IPS-18c (cell line): Measurements from ENCODE around the gene TNS1.
"Not testable (repeated sequence)": the region's sequence is repeated elsewhere in the genome, so short reads cannot be mapped to it uniquely, and the experiment has no call there.

ENCODE experiments used
- H3K4me3 ChIP-seq: 2 replicates; pipeline ENCODE4 v1.7.0; 2013; ENCODE audit warnings: low read depth, mild to moderate bottlenecking, low read length, moderate library complexity; ENCODE audit not compliant: insufficient read depth
- H3K9me3 ChIP-seq: one replicate; pipeline ENCODE4 v1.6.1; 2013; ENCODE audit warnings: mild to moderate bottlenecking, low read length, moderate library complexity; ENCODE audit not compliant: control insufficient read depth, insufficient read depth

TNS1 gene

DNA sequence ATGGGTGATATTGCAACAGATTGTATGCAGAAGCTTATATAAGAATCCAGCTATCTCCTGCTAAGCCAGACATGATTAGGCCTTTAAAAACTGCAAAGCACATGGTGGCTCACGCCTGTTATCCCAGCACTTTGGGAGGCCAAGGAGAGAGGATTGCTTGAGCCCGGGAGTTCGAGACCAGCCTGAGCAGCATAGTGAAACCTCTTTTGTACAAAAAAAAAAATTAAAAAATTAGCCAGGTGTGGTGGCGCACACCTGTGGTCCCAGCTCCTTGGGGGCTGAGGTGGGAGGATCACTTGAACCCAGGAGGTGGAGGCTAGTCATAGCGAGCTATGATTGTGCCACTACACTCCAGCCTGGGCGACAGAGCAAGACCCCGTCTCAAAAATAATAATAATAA lies 204.6 kb downstream of the TNS1 start:
- Histone ChIP-seq H3K9me3 (no peaks in the 10 kb centered on the region), H3K4me3 (no peak overlapping the region)

DNA sequence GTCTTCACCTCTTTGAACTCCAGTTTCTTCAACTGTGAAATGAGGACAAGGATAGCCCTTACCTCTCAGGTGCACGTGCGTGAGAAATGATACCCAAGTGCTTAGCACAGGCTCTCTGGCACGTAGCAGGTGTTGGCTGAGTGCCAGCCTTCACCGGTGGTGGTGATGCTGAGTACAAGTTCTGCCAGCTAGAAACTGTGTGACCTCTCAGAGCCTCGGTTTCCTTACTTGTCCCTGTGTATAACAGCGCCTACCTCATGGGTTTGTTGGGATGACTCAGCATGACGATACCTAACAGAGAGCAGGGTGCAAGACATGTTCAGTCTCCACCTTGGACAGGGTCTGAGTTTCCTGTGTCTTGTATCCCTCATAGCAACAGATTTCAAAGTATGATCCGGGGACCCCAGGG lies 205.1 kb downstream of the TNS1 start:
- no peaks in the 10 kb centered on the region for H3K9me3 ChIP-seq
- no peak overlapping the region for H3K4me3 ChIP-seq

DNA sequence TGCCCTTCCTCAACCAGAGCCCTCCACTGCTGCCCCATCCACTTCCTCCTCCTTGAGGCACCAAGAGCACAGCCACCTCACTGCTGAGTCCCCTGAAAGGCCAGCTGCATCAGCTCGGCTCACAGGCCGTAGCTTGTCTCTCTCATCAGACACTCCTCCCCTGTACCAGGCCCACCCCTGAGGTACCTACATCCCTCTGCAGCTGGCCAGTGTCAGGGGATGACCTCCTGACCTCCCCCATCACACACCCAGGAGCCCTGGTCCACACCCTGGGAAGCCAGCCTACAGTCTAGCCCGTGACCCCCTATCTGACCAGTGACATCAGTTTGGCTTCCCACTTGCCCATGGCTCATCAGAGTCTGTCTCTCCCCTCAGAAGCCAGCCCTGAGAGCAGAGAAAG lies 205.6 kb downstream of the TNS1 start:
- Histone ChIP-seq H3K9me3 (no peaks in the 10 kb centered on the region), H3K4me3 (no peak overlapping the region)

DNA sequence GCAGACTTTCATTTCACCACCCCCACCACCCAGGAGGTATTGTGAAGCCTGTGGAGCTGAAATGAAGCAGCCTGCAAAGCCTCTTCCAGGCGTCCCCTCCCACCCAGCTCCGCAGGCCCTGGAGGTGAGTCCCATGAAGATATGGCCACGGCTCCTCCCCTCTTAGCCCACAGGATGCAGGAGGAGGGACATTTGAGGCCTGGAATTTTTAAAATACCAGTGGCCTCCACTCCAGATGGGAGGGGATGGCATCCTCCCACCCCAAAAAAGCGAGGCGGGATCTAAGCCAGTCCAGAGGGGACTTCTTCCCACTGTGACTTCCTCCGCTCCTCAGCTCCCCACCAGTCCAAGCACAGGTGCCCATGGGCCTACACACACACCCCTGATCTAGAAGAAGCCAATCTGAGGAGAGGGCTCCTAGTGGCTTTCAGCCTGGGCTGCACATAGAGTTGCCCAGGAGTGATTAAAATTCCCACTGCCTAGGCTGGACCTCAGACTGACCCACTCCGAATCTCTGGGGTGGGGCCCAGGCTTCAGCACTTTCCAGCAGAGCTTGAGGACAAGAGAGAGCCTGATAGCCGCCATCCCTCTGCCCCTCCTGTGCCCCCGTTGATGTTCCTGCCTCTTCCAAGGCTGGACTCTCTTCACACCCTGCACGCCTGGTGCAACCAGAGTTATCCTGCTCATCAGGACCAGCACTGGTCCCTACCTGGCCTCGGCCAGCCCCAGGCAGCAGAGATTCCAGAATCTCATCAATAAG lies 206.9 kb downstream of the TNS1 start:
- no peaks in the 10 kb centered on the region for H3K9me3 ChIP-seq
- no peak overlapping the region for H3K4me3 ChIP-seq

DNA sequence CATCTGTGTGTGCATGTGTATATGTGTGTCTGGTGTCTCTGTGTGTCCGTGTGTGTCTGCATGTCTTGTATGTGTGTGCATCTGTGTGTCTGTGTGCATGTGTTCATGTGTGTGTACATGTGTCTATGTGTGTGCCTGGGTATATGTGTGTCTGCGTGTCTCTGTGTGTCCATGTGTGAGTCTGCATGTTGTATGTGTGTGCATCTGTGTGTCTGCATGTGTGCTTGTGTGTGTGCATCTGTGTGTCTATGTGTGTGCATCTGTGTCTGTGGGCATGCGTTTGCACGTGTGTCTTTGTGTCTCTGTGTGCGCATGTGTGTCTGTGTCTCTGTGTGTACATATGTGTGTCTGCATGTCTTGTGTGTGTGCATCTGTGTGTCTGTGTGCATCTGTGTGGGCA lies 207.7 kb downstream of the TNS1 start:
- Histone ChIP-seq H3K4me3 (no peak overlapping the region), H3K9me3 (no peaks in the 10 kb centered on the region)

DNA sequence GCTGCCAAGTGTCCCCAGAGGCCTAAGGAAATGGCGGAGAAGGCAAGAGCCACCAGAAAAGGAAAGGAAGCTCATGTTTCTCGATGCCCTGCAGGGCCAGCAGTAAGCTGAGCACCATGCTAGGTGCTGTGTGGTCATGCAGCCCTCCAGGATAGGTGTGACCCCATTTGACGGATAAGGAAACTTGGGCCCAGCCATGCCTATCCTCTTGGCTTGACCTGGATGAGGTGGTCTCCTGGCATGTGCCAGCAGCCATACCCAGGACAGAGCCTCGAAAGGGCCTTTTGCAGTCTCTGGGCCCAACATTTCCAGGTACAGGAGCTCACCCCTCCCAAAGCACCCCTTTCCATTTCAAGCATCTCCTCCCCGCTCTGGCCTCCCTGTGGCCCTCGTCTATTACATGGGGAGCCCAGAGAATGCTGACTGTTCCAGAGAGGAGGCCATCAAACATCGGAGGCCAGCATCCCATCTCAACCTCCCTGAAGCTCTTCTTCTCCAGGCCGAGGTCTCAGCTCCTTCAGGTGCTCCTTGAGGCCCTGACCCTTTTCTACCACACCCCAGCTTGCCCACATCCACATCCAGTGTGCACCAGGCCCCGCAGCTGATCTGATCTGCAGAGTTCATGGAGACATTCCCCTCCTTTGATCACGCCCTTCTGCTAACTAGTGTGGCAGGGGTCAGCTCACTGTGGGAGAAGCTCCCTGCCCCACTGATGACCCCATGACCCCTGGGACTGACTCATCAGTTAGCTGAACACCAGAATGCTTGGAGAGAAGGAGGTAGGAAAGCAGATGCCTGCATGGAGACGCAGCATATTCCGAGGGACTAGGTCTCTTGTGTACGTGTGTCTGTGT lies 208.4 kb downstream of the TNS1 start:
- H3K9me3 ChIP-seq = no peaks in the 10 kb centered on the region
- no peak overlapping the region for H3K4me3 ChIP-seq

DNA sequence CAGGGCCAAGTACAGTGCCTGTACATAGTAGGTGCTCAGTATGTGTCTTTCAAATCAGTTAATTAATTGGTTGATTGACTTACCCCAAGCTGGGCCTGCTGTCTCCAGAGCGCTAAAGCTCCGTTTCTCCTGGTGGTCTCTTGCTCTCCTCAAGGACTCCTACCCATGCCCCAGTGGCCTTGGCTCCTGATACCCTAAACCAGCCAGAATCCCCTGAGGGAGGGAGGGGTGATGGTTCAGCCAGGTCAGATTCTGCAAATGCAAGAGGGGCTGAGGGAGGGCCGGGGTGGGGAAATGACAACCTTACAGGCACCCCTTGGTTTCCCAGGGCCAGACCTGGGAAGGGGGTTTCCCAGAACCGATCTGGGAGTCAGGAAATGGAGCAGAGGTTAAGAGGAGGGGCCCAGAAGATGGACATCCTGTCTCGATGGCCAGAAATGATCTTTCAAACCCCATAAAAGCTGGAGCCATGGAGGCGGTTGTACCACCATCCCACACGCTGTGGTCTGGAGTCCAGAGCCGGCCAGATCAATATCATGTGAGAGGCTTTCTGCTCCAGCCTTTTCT lies 209.1 kb downstream of the TNS1 start:
- Histone ChIP-seq H3K9me3 (no peaks in the 10 kb centered on the region), H3K4me3 (no peak overlapping the region)

DNA sequence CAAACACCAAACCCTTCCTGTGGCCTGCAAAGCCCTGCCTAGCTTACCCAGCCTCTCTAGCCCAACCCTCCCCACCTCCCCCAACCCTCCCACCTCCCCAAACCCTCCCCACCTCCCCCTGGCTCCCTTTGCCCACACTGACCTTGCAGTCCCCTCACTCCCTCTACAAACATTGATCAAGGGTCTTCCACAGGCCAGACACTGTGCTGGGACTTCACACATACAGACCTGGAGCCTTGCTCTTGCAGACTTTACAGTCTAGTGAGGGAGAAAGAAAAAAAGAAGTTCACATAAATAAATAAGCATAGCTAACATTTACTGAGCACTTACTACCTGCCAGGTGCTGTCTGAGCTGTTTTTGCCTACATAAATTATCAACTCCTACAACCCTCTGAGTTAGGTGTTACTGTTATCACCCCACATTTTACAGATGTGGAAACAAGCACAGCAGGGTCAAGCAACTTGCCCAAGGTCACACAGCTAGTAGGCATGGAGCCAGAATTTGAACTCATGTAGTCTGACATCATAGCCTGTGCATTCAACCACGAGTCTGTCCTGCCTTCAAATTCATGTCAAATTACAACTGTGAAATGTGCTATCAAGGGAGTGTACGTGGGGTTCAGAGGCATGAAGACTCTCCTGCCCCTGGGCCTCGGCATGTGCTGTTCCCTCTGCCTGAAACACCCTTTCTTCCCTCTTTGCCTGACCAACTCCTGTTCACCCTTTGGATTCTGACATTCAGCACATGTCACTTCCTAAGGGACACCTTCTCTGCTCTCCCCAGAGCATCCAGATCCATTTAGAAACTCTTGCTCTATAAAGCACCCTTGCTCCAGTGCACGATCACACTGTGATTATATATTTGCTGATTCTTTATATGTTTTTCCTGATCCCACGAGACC lies 209.9 kb downstream of the TNS1 start:
- H3K4me3 ChIP-seq = no peak overlapping the region
- H3K9me3 ChIP-seq = no peaks in the 10 kb centered on the region

DNA sequence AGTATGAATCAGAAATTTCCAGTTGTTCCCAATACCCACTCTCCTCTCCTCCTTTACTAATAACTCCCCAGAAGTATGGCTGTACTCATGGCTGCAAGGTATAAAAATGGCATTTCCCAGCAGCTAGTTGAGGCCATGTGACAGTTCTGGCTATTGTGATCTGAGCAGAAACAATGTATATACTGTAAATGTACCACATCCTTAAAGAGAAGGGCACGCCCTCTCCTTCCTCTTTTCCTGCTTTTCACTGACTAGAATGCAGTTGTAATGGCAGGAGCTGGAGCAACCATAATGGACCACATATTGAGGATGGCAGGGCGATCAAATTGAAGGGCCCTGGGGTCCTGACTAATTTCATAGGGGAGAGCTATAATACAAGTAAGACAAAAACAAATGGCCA lies 211.2 kb downstream of the TNS1 start:
- Histone ChIP-seq H3K4me3 (no peak overlapping the region), H3K9me3 (no peaks in the 10 kb centered on the region)

DNA sequence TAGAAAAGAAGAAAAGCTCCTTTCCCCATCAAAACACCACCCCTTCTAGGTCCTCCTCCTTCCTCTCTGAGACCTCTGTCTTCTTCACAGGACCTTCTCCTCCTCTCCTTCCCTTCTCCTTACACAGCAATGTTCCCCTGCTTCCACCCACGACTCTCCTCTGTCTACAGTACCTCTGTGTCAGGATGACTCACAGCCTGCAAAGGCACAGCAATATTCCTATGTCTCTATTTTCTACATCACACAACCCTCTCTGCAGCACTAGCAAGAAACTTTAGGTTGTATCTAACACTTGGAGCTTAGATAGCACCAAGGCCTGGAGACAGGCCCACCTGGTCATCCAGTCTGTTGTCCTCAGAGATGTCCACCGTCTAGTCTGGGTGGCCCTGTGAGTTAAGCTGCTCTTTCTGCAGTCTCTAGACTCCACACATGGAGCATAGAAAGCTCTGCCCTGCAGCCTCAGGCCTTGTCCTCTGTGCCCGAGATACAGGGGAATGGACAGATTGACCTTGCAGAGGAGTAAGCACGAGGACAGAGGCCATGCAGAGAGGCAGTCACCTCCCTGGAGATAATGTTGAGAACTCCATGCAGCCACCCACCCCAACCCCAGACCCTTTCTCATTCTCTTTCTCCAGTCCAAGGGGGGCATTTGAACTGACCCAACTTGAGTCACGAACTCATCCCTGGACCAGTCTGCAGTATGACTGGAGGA lies 212.0 kb downstream of the TNS1 start:
- H3K4me3 ChIP-seq = no peak overlapping the region
- H3K9me3 ChIP-seq = no peaks in the 10 kb centered on the region

DNA sequence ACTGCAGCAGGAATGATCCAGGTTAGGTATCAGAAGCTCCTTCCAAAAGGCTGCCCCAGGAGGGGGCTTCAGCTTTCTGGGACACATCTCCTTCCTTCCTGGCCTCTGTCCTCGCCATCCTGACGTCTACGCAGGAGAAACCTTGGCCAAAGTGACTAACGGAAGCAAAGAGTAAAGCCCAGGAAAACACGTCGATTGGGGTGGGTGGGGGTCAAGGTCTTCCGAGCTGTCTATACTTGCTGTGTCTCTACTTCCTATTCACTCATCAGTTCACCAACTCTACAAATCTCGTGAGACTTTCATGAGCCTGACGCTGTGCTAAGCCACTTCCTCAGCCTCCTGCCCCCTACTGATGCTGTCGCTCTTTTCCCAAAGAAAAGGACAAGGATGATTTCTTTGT lies 212.6 kb downstream of the TNS1 start:
- H3K4me3 ChIP-seq = no peak overlapping the region
- no peaks in the 10 kb centered on the region for H3K9me3 ChIP-seq

DNA sequence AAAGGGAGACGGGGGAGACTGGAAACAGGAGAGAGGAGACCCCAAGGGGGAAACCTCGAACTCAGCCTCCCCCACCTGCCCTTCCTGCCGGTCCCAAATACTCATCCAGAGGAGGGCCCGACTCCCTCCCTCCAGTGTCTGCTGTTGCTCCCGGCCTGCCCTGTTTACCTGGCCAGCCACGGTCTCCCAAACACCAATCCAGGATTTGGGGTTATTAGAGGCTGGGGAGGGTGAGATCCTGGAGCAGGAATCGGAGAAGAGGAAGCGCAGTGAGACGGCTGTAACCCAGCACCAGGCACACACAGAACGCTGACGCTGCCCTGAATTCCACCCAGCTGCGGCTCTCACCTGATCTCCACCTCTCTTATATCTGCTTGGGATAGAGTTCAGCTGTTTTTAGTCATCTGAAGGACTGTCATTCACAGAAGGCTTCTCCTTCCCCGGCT lies 213.0 kb downstream of the TNS1 start:
- Histone ChIP-seq H3K4me3 (no peak overlapping the region), H3K9me3 (no peaks in the 10 kb centered on the region)

DNA sequence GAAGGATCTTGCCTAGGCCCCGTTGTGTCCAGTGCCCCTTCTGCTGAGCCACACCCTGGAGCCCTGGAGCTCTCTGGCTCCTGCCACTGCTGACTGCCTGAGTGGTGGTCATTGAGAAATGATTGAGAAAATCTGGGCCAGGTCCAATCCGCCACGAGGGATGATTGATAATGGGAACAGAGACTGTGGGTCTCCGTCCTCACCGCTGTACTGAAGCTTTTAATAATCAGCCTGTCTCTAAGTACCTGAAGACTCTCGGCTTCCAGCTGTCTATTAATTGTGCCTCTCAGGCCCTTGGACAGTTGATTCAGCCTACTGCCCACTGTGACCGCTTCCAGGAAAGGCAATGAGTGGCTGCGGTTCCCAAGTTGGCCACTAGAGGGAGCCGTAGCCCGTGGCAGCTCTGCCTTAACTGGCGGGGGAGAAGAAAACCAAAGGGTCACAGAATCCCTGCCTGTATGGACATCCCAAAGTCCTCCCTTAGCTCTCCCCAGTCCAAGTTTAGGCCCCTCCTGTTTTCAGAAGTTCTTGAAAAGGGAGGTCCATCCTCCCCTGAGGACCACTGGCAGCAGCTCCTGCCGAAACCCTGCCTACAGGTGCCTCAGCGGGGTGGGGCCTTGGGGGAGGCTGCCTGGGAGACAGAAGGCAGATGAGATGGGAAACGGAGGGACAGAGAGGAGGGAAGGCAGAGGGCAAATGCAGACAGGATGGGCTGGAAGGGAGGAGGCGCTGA lies 213.6 kb downstream of the TNS1 start:
- H3K9me3 ChIP-seq = no peaks in the 10 kb centered on the region
- no peak overlapping the region for H3K4me3 ChIP-seq

DNA sequence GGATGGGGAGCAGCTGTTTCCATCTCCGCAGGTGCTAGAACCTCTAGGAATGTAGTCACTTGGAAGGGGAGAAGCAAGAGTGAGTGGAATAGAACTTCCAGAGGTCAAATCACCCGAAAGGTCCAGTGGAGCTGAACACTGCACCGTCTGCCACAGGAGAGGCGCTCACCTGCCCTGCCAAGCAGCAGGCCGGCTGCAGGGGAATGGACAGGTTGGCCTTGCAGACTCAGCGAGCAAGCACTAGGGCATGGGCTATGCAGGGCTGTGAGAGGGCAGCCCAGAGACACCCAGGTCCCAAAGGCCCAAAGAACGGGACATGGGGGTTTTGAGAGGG lies 214.2 kb downstream of the TNS1 start:
- no peaks in the 10 kb centered on the region for H3K9me3 ChIP-seq

DNA sequence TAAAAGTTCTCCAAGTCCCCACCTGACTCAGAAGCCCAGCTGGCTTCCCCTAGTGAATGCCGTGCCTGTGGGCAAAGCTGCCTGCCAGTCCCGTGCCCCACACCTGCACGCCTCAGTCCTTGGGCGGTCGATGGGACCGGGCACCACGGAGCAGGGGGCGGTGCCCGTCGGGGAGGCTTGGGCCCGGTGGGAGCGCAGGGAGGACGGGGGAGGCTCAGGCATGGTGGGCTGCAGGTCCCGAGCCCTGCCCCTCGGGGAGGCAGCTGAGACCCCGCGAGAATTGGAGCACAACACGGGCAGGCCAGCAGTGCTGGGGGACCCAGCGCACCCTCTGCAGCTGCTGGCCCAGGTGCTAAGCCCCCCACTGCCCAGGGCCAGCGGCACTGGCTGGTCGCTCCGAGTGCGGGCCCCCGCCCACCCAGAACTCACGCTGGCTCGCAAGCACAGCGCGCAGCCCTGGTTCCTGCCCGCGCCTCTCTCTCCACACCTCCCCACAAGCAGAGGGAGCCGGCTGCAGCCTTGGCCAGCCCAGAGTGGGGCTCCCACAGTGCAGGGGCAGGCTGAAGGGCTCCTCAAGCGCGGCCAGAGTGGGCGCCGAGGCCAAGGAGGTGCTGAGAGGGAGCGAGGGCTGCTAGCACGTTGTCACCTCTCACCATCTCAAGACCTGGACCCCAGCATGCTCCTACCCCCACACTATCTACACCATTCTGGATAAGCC lies 215.5 kb downstream of the TNS1 start:
- no peaks in the 10 kb centered on the region for H3K9me3 ChIP-seq
- no peak overlapping the region for H3K4me3 ChIP-seq

More for the DNA sequence above, 214.2 kb downstream of the TNS1 start:
- H3K4me3 ChIP-seq = no peak overlapping the region

DNA sequence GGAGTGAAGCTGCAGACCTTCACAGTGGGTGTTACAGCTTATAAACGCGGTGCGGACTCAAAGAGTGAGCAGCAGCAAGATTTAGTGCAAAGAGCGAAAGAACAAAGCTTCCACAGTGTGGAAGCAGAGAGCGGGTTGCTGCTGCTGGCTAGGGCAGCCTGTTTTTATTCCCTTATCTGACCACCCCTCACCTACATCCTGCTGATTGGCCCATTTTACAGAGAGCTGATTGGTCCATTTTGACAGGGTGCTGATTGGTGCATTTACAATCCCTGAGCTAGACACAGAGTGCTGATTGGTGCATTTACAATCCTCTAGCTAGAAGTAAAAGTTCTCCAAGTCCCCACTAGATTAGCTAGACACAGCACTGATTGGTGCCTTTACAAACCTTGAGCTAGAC lies 216.2 kb downstream of the TNS1 start:
- not testable (repeated sequence) for H3K9me3 ChIP-seq, H3K4me3 ChIP-seq
